Measurements from ENCODE around the gene SULT1C3.

Gene SULT1C3

GRCh38 chr2:108288534-108289106, 48.9 kb downstream of the SULT1C3 start, which contains the start of gene SULT1C2:
Gene SULT1C2, plus strand, starts transcription at chr2:108288895. Its CDS starts 4,773 bp downstream, at chr2:108293668.
- no peak within 1 kb of the TSS for H3K4me2 ChIP-seq (ENCODE audit: low read length)
- TF ChIP-seq CTCF (IDR thresholded peaks at IDR 0.05; ENCODE audit: low read length) (no peak), EZH2 (IDR thresholded peaks at IDR 0.05; ENCODE audit: borderline replicate concordance, low read length) (no peak)
- no peak within 1 kb of the TSS for H2AFZ ChIP-seq (ENCODE audit: low read length)
- no peaks in the 10 kb centered on the region for H3K9me3 ChIP-seq (ENCODE audit: low read length)
- H3K79me2 ChIP-seq (ENCODE audit: insufficient read depth, low read length): no peaks in the 10 kb centered on the region
- no peak within 1 kb of the TSS for H3K27ac ChIP-seq (ENCODE audit: low read depth, low read length, poor library complexity, severe bottlenecking)
- no peaks in the 10 kb centered on the region for H4K20me1 ChIP-seq (ENCODE audit: insufficient read depth, low read length)
- H3K4me3 ChIP-seq (ENCODE audit: low read depth, low read length, poor library complexity, severe bottlenecking): no peak within 1 kb of the TSS
- H3K4me1 ChIP-seq (ENCODE audit: insufficient read depth, low read length, severe bottlenecking): no peaks in the 10 kb centered on the region
- no peaks in the 10 kb centered on the region for H3K27me3 ChIP-seq (ENCODE audit: insufficient read depth, low read length)
- no peaks in the 10 kb centered on the region for H3K36me3 ChIP-seq (ENCODE audit: insufficient read depth, low read length)
- no peaks in the 10 kb centered on the region for H3K9me2 ChIP-seq (ENCODE audit: low read depth, low read length)
- H3F3A ChIP-seq (ENCODE audit: insufficient read depth, low read length): no peaks in the 10 kb centered on the region
- H3K9ac ChIP-seq (ENCODE audit: low read length): no peak within 1 kb of the TSS

DNA sequence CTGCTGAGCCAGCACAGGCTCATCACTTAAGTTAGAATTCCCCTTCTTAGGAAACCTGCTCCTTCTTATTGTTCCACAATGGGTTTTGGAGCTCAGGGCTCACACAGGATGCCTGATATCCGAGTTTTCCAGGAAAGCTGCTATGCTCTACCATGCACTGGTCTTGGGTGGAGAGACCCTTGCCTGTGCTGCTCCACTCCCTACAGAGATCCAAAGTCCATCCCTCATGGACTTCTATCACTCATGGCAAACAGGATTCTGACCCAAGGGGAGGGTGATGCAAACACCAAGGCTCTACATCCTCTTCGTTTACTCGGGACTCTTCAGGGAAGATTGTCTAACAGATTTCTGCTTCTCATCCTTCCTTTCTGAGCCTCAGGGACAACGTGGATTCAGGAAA, 54.1 kb downstream of the SULT1C3 start:
- Histone ChIP-seq H4K20me1 (ENCODE audit: insufficient read depth, low read length) (no peaks in the 10 kb centered on the region), H2AFZ (ENCODE audit: low read length) (no peak overlapping the region), H3K27ac (ENCODE audit: low read depth, low read length, poor library complexity, severe bottlenecking) (no peak overlapping the region), H3K9me3 (ENCODE audit: low read length) (no peaks in the 10 kb centered on the region), H3K36me3 (ENCODE audit: insufficient read depth, low read length) (no peaks in the 10 kb centered on the region), H3F3A (ENCODE audit: insufficient read depth, low read length) (no peaks in the 10 kb centered on the region), H3K9ac (ENCODE audit: low read length) (no peak overlapping the region), H3K4me3 (ENCODE audit: low read depth, low read length, poor library complexity, severe bottlenecking) (no peak overlapping the region), H3K4me1 (ENCODE audit: insufficient read depth, low read length, severe bottlenecking) (no peaks in the 10 kb centered on the region), H3K4me2 (ENCODE audit: low read length) (no peak overlapping the region), H3K9me2 (ENCODE audit: low read depth, low read length) (no peaks in the 10 kb centered on the region), H3K79me2 (ENCODE audit: insufficient read depth, low read length) (no peaks in the 10 kb centered on the region), H3K27me3 (ENCODE audit: insufficient read depth, low read length) (no peaks in the 10 kb centered on the region)
- TF ChIP-seq EZH2 (IDR thresholded peaks at IDR 0.05; ENCODE audit: borderline replicate concordance, low read length) (no peak), CTCF (IDR thresholded peaks at IDR 0.05; ENCODE audit: low read length) (no peak)

- Histone ChIP-seq H3K4me3 (ENCODE audit: low read depth, low read length, poor library complexity, severe bottlenecking) (no peak overlapping the region), H3K9ac (ENCODE audit: low read length) (no peak overlapping the region), H3K79me2 (ENCODE audit: insufficient read depth, low read length) (no peaks in the 10 kb centered on the region), H3K9me2 (ENCODE audit: low read depth, low read length) (no peaks in the 10 kb centered on the region), H4K20me1 (ENCODE audit: insufficient read depth, low read length) (no peaks in the 10 kb centered on the region), H3K27ac (ENCODE audit: low read depth, low read length, poor library complexity, severe bottlenecking) (no peak overlapping the region), H3K36me3 (ENCODE audit: insufficient read depth, low read length) (no peaks in the 10 kb centered on the region), H3K9me3 (ENCODE audit: low read length) (no peaks in the 10 kb centered on the region), H3K4me2 (ENCODE audit: low read length) (no peak overlapping the region), H3K4me1 (ENCODE audit: insufficient read depth, low read length, severe bottlenecking) (no peaks in the 10 kb centered on the region), H3K27me3 (ENCODE audit: insufficient read depth, low read length) (no peaks in the 10 kb centered on the region), H2AFZ (ENCODE audit: low read length) (no peak overlapping the region), H3F3A (ENCODE audit: insufficient read depth, low read length) (no peaks in the 10 kb centered on the region)
- TF ChIP-seq EZH2 (IDR thresholded peaks at IDR 0.05; ENCODE audit: borderline replicate concordance, low read length) (no peak), CTCF (IDR thresholded peaks at IDR 0.05; ENCODE audit: low read length) (no peak)
These were observed 57.8 kb downstream of the SULT1C3 start for GRCh38 chr2:108297436-108298141.
